Measurements from ENCODE around the gene MRGPRF.

Gene MRGPRF

GRCh38 chr11:69010964-69011623, 2.0 kb downstream of the MRGPRF start:
- Histone ChIP-seq H2AFZ (ENCODE audit: low read length) (no peak overlapping the region), H3K36me3 (replicated peaks; ENCODE audit: insufficient read depth, low read length) (no peaks in the 10 kb centered on the region), H3K4me3 (ENCODE audit: low read length) (no peak overlapping the region), H3K79me2 (ENCODE audit: low read length) (no peaks in the 10 kb centered on the region), H3K9me3 (replicated peaks; ENCODE audit: insufficient read depth, low read length) (no peaks in the 10 kb centered on the region), H3K9me2 (replicated peaks; ENCODE audit: insufficient read depth, low read length) (no peaks in the 10 kb centered on the region), H3F3A (ENCODE audit: insufficient read depth, low read length) (no peaks in the 10 kb centered on the region), H3K9ac (ENCODE audit: low read length) (no peak overlapping the region), H4K20me1 (ENCODE audit: insufficient read depth, low read length) (no peaks in the 10 kb centered on the region), H3K27me3 (replicated peaks; ENCODE audit: insufficient read depth, low read length) (peaks cover 95% of the 10 kb centered on the region), H3K4me2 (ENCODE audit: low read depth, low read length) (no peak overlapping the region), H3K4me1 (ENCODE audit: low read length) (no peaks in the 10 kb centered on the region), H3K27ac (ENCODE audit: low read length) (no peak overlapping the region)
- DNase-seq, result no peak
- TF ChIP-seq CTCF (IDR thresholded peaks at IDR 0.05; ENCODE audit: low read length) (no peak), EZH2 (optimal IDR thresholded peaks at IDR 0.05; ENCODE audit: low read depth, low read length) (no peak), EZH2phosphoT487 (IDR thresholded peaks at IDR 0.05; ENCODE audit: low read length) (no peak)

- Histone ChIP-seq H3K4me3 (ENCODE audit: low read length) (no peak overlapping the region), H3K9ac (ENCODE audit: low read length) (no peak overlapping the region), H3K27ac (ENCODE audit: low read length) (no peak overlapping the region), H3K79me2 (ENCODE audit: low read length) (no peaks in the 10 kb centered on the region), H3K36me3 (replicated peaks; ENCODE audit: insufficient read depth, low read length) (no peaks in the 10 kb centered on the region), H3K4me2 (ENCODE audit: low read depth, low read length) (no peak overlapping the region), H2AFZ (ENCODE audit: low read length) (no peak overlapping the region), H3K27me3 (replicated peaks; ENCODE audit: insufficient read depth, low read length) (peaks cover 99% of the 10 kb centered on the region), H3K9me2 (replicated peaks; ENCODE audit: insufficient read depth, low read length) (no peaks in the 10 kb centered on the region), H3F3A (ENCODE audit: insufficient read depth, low read length) (no peaks in the 10 kb centered on the region), H4K20me1 (ENCODE audit: insufficient read depth, low read length) (no peaks in the 10 kb centered on the region), H3K4me1 (ENCODE audit: low read length) (no peaks in the 10 kb centered on the region), H3K9me3 (replicated peaks; ENCODE audit: insufficient read depth, low read length) (no peaks in the 10 kb centered on the region)
- DNase-seq, result no peak
- TF ChIP-seq CTCF (IDR thresholded peaks at IDR 0.05; ENCODE audit: low read length) (no peak), EZH2 (optimal IDR thresholded peaks at IDR 0.05; ENCODE audit: low read depth, low read length) (no peak), EZH2phosphoT487 (IDR thresholded peaks at IDR 0.05; ENCODE audit: low read length) (no peak)
Observed at GRCh38 chr11:69010361-69010891, 2.6 kb downstream of the MRGPRF start.

- no peaks in the 10 kb centered on the region for H3F3A ChIP-seq (ENCODE audit: insufficient read depth, low read length)
- no peak overlapping the region for H3K4me3 ChIP-seq (ENCODE audit: low read length)
- no peaks in the 10 kb centered on the region for H3K4me1 ChIP-seq (ENCODE audit: low read length)
- H3K9me2 ChIP-seq (replicated peaks; ENCODE audit: insufficient read depth, low read length), result no peaks in the 10 kb centered on the region
- no peak overlapping the region for H3K9ac ChIP-seq (ENCODE audit: low read length)
- no peak for TF ChIP-seq EZH2 (optimal IDR thresholded peaks at IDR 0.05; ENCODE audit: low read depth, low read length)
- TF ChIP-seq CTCF (IDR thresholded peaks at IDR 0.05; ENCODE audit: low read length), result no peak
- TF ChIP-seq EZH2phosphoT487 (IDR thresholded peaks at IDR 0.05; ENCODE audit: low read length), result no peak
- H3K27ac ChIP-seq (ENCODE audit: low read length), result no peak overlapping the region
- no peaks in the 10 kb centered on the region for H3K36me3 ChIP-seq (replicated peaks; ENCODE audit: insufficient read depth, low read length)
- no peak overlapping the region for H3K4me2 ChIP-seq (ENCODE audit: low read depth, low read length)
- H4K20me1 ChIP-seq (ENCODE audit: insufficient read depth, low read length), result no peaks in the 10 kb centered on the region
- H2AFZ ChIP-seq (ENCODE audit: low read length), result no peak overlapping the region
- no peaks in the 10 kb centered on the region for H3K9me3 ChIP-seq (replicated peaks; ENCODE audit: insufficient read depth, low read length)
- DNase-seq, result no peak
- no peaks in the 10 kb centered on the region for H3K79me2 ChIP-seq (ENCODE audit: low read length)
- H3K27me3 ChIP-seq (replicated peaks; ENCODE audit: insufficient read depth, low read length), result peaks cover 100% of the 10 kb centered on the region
Observed at GRCh38 chr11:69009441-69010211, 3.4 kb downstream of the MRGPRF start.

Data from MM.1S (cell line).